H9 (cell line): ENCODE measurements around the gene LPGAT1. TPM values are rescaled to one million over a fixed set of nuclear protein-coding genes. Genes with fewer than 3 reads are reported as not detected.

Experiments
- DNase-seq: peaks from one replicate; pipeline ENCODE4 v3.0.0-alpha.2; 2017
- H2AFZ ChIP-seq: one replicate; pipeline ENCODE4 v1.6.1; 2013; ENCODE audit warnings: mild to moderate bottlenecking, low read length, control low read depth, moderate library complexity
- H2AK5ac ChIP-seq: 2 replicates; pipeline ENCODE4 v1.6.1; 2013; ENCODE audit warnings: low read length, control low read depth, mixed read lengths; ENCODE audit not compliant: insufficient read length
- H2BK120ac ChIP-seq: one replicate; pipeline ENCODE4 v1.6.1; 2013; ENCODE audit warnings: low read depth, mild to moderate bottlenecking, low read length, control low read depth, inconsistent platforms; ENCODE audit not compliant: poor library complexity, severe bottlenecking
- H2BK12ac ChIP-seq: 2 replicates; pipeline ENCODE4 v1.6.1; 2013; ENCODE audit warnings: low read length, control low read depth, mixed read lengths, low read depth; ENCODE audit not compliant: insufficient read length
- H2BK15ac ChIP-seq: 2 replicates; pipeline ENCODE4 v1.6.1; 2013; ENCODE audit warnings: low read depth, low read length, control low read depth
- H2BK20ac ChIP-seq: one replicate; pipeline ENCODE4 v1.6.1; 2013; ENCODE audit warnings: low read depth, mild to moderate bottlenecking, low read length, control low read depth, inconsistent platforms; ENCODE audit not compliant: poor library complexity, severe bottlenecking
- H2BK5ac ChIP-seq: 2 replicates; pipeline ENCODE4 v1.6.1; 2013; ENCODE audit warnings: low read length, control low read depth, mixed read lengths; ENCODE audit not compliant: insufficient read length
- H3K14ac ChIP-seq: 2 replicates; pipeline ENCODE4 v1.6.1; 2013; ENCODE audit warnings: low read length, control low read depth; ENCODE audit not compliant: insufficient read depth
- H3K18ac ChIP-seq: 2 replicates; pipeline ENCODE4 v1.6.1; 2013; ENCODE audit warnings: low read depth, mild to moderate bottlenecking, mixed read lengths, low read length, control low read depth; ENCODE audit not compliant: insufficient read length
- H3K23ac ChIP-seq: 2 replicates; pipeline ENCODE4 v1.6.1; 2013; ENCODE audit warnings: low read length, control low read depth, mixed read lengths, low read depth; ENCODE audit not compliant: insufficient read length
- H3K23me2 ChIP-seq: 2 replicates; pipeline ENCODE4 v1.6.1; 2013; ENCODE audit warnings: low read depth, mild to moderate bottlenecking, mixed read lengths, low read length, control low read depth; ENCODE audit not compliant: insufficient read length, poor library complexity, severe bottlenecking
- H3K27ac ChIP-seq: 2 replicates; pipeline ENCODE4 v1.5.1; 2013; ENCODE audit warnings: low read length, control low read depth, mixed read lengths, low read depth; ENCODE audit not compliant: insufficient read length
- H3K27me3 ChIP-seq: 2 replicates; pipeline ENCODE4 v1.6.1; 2013; ENCODE audit warnings: low read length, control low read depth, inconsistent platforms; ENCODE audit not compliant: insufficient read depth
- H3K4ac ChIP-seq: 2 replicates; pipeline ENCODE4 v1.6.1; 2013; ENCODE audit warnings: low read depth, mild to moderate bottlenecking, control low read depth, inconsistent platforms, low read length, moderate library complexity
- H3K4me1 ChIP-seq: 2 replicates; pipeline ENCODE4 v1.6.1; 2013; ENCODE audit warnings: low read length, control low read depth, inconsistent platforms; ENCODE audit not compliant: insufficient read depth
- H3K4me2 ChIP-seq: 2 replicates; pipeline ENCODE4 v1.6.1; 2013; ENCODE audit warnings: low read length, control low read depth, mixed read lengths; ENCODE audit not compliant: insufficient read length, insufficient read depth
- H3K56ac ChIP-seq: 2 replicates; pipeline ENCODE4 v1.6.1; 2013; ENCODE audit warnings: low read depth, mild to moderate bottlenecking, mixed read lengths, low read length, control low read depth; ENCODE audit not compliant: insufficient read length
- H3K79me1 ChIP-seq: 2 replicates; pipeline ENCODE4 v1.6.1; 2013; ENCODE audit warnings: low read depth, mild to moderate bottlenecking, moderate library complexity, low read length, control low read depth, inconsistent platforms; ENCODE audit not compliant: insufficient read depth, poor library complexity, severe bottlenecking
- H3K79me2 ChIP-seq: 2 replicates; pipeline ENCODE4 v1.6.1; 2013; ENCODE audit warnings: low read length, control low read depth, inconsistent platforms; ENCODE audit not compliant: insufficient read depth
- H3K9ac ChIP-seq: 2 replicates; pipeline ENCODE4 v1.6.1; 2013; ENCODE audit warnings: low read length, control low read depth, mixed read lengths; ENCODE audit not compliant: insufficient read length; ENCODE audit errors: extremely low read depth
- H3K9me3 ChIP-seq: one replicate; pipeline ENCODE4 v1.6.1; 2013; ENCODE audit warnings: low read depth, low read length, inconsistent platforms; ENCODE audit not compliant: control insufficient read depth
- H3T11ph ChIP-seq: one replicate; pipeline ENCODE4 v1.6.1; 2013; ENCODE audit warnings: mild to moderate bottlenecking, low read length, control low read depth, inconsistent platforms
- H4K20me1 ChIP-seq: one replicate; pipeline ENCODE4 v1.6.1; 2013; ENCODE audit not compliant: control insufficient read depth, insufficient read length, insufficient read depth
- H4K5ac ChIP-seq: 2 replicates; pipeline ENCODE4 v1.6.1; 2013; ENCODE audit warnings: low read depth, mild to moderate bottlenecking, mixed read lengths, low read length, control low read depth; ENCODE audit not compliant: insufficient read length
- H4K8ac ChIP-seq: replicated peaks from 2 replicates; pipeline ENCODE4 v1.6.1; 2013; ENCODE audit warnings: low read length, control low read depth, mixed read lengths, low read depth; ENCODE audit not compliant: insufficient read length
- H4K91ac ChIP-seq: 2 replicates; pipeline ENCODE4 v1.6.1; 2013; ENCODE audit warnings: low read depth, mild to moderate bottlenecking, moderate library complexity, mixed read lengths, low read length, control low read depth; ENCODE audit not compliant: insufficient read length
- H3K27ac Mint-ChIP-seq, 3 experiments: 2 replicates in 2 of 3; 3 replicates in 1 of 3; pipeline ENCODE4 v1.8.0; 2020 to 2021; ENCODE audit warnings: mixed read lengths in 3 of 3, mild to moderate bottlenecking in 1 of 3, moderate library complexity in 1 of 3
- H3K27me3 Mint-ChIP-seq: 2 replicates; pipeline ENCODE4 v1.8.0; 2021; ENCODE audit warnings: low read depth, mild to moderate bottlenecking, moderate library complexity, mixed read lengths
- H3K36me3 Mint-ChIP-seq, 3 experiments: 2 replicates in 2 of 3; 3 replicates in 1 of 3; pipeline ENCODE4 v1.8.0; 2020 to 2021; ENCODE audit warnings: low read depth in 3 of 3, mixed read lengths in 3 of 3; ENCODE audit not compliant: insufficient read depth in 1 of 3
- H3K4me1 Mint-ChIP-seq, 2 experiments: 2 replicates each; pipeline ENCODE4 v1.8.0; 2020; ENCODE audit warnings: mixed read lengths in 2 of 2
- H3K4me3 Mint-ChIP-seq, 2 experiments: 2 replicates in 1 of 2; 3 replicates in 1 of 2; pipeline ENCODE4 v1.8.0; 2020 to 2021; ENCODE audit warnings: mild to moderate bottlenecking in 2 of 2, mixed read lengths in 2 of 2, moderate library complexity in 1 of 2
- H3K9me3 Mint-ChIP-seq, 2 experiments: 2 replicates in 1 of 2; 3 replicates in 1 of 2; pipeline ENCODE4 v1.8.0; 2020; ENCODE audit warnings: mild to moderate bottlenecking in 2 of 2, mixed read lengths in 2 of 2, moderate library complexity in 1 of 2
- WGBS: extraction: QIAGEN DNeasy Blood & Tissue Kit; methylation state at CpG from one replicate; pipeline ENCODE4 v1.1.7; 2013; ENCODE audit warnings: missing lambda C conversion rate, low lambda C conversion rate, mixed read lengths; ENCODE audit not compliant: insufficient read length; ENCODE audit errors: extremely low coverage; 5-methylcytosine and 5-hydroxymethylcytosine counted together
- total RNA-seq: library from RNA; stranded (reverse); gene quantifications from 2 replicates; pipeline ENCODE4 v1.2.1, GENCODE V29; 2021
- TF ChIP-seq, protein P1 (sequence below): fragments of 200-600 bp; sonication (generic); conservative IDR thresholded peaks from 3 replicates; pipeline ENCODE4 v1.8.0; 2021; ENCODE audit warnings: antibody characterized with exemption, mild to moderate bottlenecking

The LPGAT1 gene
- total RNA-seq, 1 experiment from 2014 or later = 12.2 TPM

DNA sequence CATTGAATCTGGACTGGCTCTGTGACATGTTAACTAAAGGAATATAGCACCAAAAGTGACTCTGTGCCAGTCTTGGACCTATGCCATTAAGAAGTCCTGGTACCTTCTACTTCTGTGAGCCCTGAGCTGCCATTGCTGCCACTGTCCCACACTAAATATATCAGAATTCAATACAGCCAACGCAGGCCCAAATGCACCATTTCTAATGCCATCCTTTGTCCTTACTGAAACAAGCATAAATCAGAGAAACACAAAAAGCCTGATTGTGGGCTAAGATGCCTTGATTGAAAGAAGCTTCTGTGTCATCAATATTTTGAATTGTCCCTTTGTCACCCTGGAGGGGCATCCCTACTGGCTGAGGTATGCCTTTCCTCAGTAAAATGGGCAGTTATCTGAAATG is 88.3 kb downstream of the LPGAT1 start:
- H4K8ac ChIP-seq = no peak overlapping the region
- H3K14ac ChIP-seq = no peak overlapping the region
- no peak overlapping the region for H3K4me2 ChIP-seq
- no peak overlapping the region for H2BK120ac ChIP-seq
- no peaks in the 10 kb centered on the region for H3K4me1 ChIP-seq
- Mint-ChIP-seq H3K36me3 (no peaks in the 10 kb centered on the region), H3K9me3 (no peaks in the 10 kb centered on the region), H3K27ac (no peak overlapping the region), H3K27me3 (no peaks in the 10 kb centered on the region), H3K4me1 (peaks cover 12 to 17% of the 10 kb centered on the region in 2 experiments), H3K4me3 (no peak overlapping the region)
- H4K91ac ChIP-seq = no peak overlapping the region
- no peak overlapping the region for H3K9ac ChIP-seq
- no peak overlapping the region for H2AK5ac ChIP-seq
- H2BK5ac ChIP-seq = no peak overlapping the region
- no peaks in the 10 kb centered on the region for H3K23me2 ChIP-seq
- no peak overlapping the region for H4K5ac ChIP-seq
- DNase-seq = no peak
- H2BK15ac ChIP-seq = no peak overlapping the region
- H3K79me2 ChIP-seq = no peaks in the 10 kb centered on the region
- no peak overlapping the region for H3K23ac ChIP-seq
- no peak overlapping the region for H3K18ac ChIP-seq
- WGBS = no CpG with 5 or more reads among the region's 1 CpG
- no peak overlapping the region for H3K27ac ChIP-seq
- no peaks in the 10 kb centered on the region for H4K20me1 ChIP-seq
- TF ChIP-seq, protein P1, sequence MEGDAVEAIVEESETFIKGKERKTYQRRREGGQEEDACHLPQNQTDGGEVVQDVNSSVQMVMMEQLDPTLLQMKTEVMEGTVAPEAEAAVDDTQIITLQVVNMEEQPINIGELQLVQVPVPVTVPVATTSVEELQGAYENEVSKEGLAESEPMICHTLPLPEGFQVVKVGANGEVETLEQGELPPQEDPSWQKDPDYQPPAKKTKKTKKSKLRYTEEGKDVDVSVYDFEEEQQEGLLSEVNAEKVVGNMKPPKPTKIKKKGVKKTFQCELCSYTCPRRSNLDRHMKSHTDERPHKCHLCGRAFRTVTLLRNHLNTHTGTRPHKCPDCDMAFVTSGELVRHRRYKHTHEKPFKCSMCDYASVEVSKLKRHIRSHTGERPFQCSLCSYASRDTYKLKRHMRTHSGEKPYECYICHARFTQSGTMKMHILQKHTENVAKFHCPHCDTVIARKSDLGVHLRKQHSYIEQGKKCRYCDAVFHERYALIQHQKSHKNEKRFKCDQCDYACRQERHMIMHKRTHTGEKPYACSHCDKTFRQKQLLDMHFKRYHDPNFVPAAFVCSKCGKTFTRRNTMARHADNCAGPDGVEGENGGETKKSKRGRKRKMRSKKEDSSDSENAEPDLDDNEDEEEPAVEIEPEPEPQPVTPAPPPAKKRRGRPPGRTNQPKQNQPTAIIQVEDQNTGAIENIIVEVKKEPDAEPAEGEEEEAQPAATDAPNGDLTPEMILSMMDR = no peak
- no peaks in the 10 kb centered on the region for H3K27me3 ChIP-seq
- H3K56ac ChIP-seq = no peak overlapping the region
- H2BK20ac ChIP-seq = no peak overlapping the region
- no peak overlapping the region for H2AFZ ChIP-seq
- no peak overlapping the region for H2BK12ac ChIP-seq
- no peaks in the 10 kb centered on the region for H3K9me3 ChIP-seq
- no peaks in the 10 kb centered on the region for H3K79me1 ChIP-seq
- H3K4ac ChIP-seq = no peak overlapping the region
- no peak overlapping the region for H3T11ph ChIP-seq
